ENCODE measurements around the gene TRIM61.

- no peak for TF ChIP-seq CTCF (IDR thresholded peaks at IDR 0.05)
- TF ChIP-seq POLR2A (IDR thresholded peaks at IDR 0.05), result no peak
- TF ChIP-seq EP300 (IDR thresholded peaks at IDR 0.05), result no peak
- no peak for TF ChIP-seq POLR2AphosphoS5 (IDR thresholded peaks at IDR 0.05)
These were observed 33.0 kb upstream of the TRIM61 start for GRCh38 chr4:165010487-165010886.

Data from upper lobe of left lung (tissue), 4 donors.